Tibial artery (tissue), 4 donors: ENCODE results near the gene PALLD.
A peak's percentile ranks its signal among the peaks of the same experiment; 100 is the strongest.

Experiments used
- DNase-seq, 2 donors: peaks; one replicate each; pipeline ENCODE4 v3.0.0-alpha.2; 2019
- H3K27ac ChIP-seq, 2 donors: fragments of 200-600 bp; sonication (generic) in 1 of 2; 1 replicate in 1 of 2; 2 replicates in 1 of 2; pipeline ENCODE4 v1.5.1; 2018 to 2019; ENCODE audit warnings: mild to moderate bottlenecking in 1 of 2
- H3K27me3 ChIP-seq, 2 donors: fragments of 200-600 bp; sonication (generic) in 1 of 2; one replicate each; pipeline versions ENCODE4 v1.5.1 to v1.6.0; 2016 to 2019
- H3K36me3 ChIP-seq, 3 donors: fragments of 200-600 bp; sonication (generic) in 2 of 3; one replicate each; pipeline ENCODE4 v1.5.1; 2016 to 2019; ENCODE audit warnings: mild to moderate bottlenecking in 2 of 3
- H3K4me1 ChIP-seq, 4 donors: fragments of 200-600 bp; sonication (generic) in 2 of 4; 1 replicate in 3 of 4; 2 replicates in 1 of 4; pipeline ENCODE4 v1.5.1; 2016 to 2019
- H3K4me3 ChIP-seq, 2 donors: fragments of 200-600 bp; sonication (generic) in 1 of 2; 1 replicate in 1 of 2; 2 replicates in 1 of 2; pipeline ENCODE4 v1.5.1; 2018 to 2019; ENCODE audit warnings: mild to moderate bottlenecking in 2 of 2
- H3K9me3 ChIP-seq, 3 donors: fragments of 200-600 bp; sonication (generic) in 1 of 3; one replicate each; pipeline ENCODE4 v1.5.1; 2016 to 2019
- intact Hi-C: fragments of 100-400 bp; cut with DNase I; formaldehyde crosslinking; loops from one replicate; pipeline ENCODE4 v1.15.0; 2023; ENCODE audit warnings: low total_unique reads
- TF ChIP-seq, protein P1 (sequence below), 2 experiments: fragments of 200-600 bp in 1 of 2; fragments of 450-650 bp in 1 of 2; IDR thresholded peaks; one replicate each; pipeline ENCODE4 v1.5.1; 2017 to 2019; ENCODE audit warnings: antibody characterized with exemption in 2 of 2, mild to moderate bottlenecking in 1 of 2, moderate library complexity in 1 of 2

PALLD gene

DNA sequence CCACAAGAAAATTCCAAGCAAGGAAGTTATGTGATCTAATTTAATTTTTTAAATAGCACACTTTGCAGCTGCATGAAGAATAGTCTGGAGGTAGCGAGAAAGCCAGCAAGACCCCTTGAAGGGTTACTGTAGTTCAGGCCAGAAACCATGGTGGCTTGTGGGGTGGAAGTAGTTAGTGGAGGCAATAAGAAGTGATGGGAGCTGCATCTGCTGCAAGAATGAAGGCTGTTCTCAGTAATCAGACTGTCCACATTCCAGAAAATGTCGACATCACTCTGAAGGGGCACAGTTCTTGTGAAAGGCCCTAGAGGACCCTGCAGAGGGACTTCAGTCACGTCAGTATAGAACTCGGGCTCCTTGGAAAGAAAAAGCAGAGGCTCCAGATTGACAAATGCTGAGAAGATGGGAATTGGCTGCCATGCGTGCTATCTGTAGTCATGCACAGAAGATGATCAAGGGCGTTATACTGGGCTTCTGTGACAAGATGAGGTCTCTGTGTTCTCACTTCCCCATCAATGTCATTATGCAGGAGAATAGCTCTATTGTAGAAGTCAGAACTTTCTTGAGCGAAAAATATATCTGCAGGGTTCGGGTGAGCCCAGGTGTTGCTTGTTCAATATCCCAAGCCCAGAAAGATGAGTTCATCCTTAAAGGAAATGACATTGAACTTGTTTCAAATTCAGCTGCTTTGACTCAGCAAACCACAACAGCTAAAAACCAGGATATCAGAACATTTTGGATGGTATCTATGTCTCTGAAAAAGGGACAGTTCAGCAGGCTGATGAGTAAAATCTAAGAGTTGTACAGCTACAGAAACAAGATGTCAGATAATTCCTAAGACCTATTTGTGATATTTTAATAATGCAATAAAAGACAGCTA, 259.0 kb downstream of the PALLD start:
- no peaks in the 10 kb centered on the region for H3K9me3 ChIP-seq
- TF ChIP-seq, protein P1, sequence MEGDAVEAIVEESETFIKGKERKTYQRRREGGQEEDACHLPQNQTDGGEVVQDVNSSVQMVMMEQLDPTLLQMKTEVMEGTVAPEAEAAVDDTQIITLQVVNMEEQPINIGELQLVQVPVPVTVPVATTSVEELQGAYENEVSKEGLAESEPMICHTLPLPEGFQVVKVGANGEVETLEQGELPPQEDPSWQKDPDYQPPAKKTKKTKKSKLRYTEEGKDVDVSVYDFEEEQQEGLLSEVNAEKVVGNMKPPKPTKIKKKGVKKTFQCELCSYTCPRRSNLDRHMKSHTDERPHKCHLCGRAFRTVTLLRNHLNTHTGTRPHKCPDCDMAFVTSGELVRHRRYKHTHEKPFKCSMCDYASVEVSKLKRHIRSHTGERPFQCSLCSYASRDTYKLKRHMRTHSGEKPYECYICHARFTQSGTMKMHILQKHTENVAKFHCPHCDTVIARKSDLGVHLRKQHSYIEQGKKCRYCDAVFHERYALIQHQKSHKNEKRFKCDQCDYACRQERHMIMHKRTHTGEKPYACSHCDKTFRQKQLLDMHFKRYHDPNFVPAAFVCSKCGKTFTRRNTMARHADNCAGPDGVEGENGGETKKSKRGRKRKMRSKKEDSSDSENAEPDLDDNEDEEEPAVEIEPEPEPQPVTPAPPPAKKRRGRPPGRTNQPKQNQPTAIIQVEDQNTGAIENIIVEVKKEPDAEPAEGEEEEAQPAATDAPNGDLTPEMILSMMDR (IDR thresholded peaks at IDR 0.05): no peak
- H3K4me1 ChIP-seq: peaks cover 0 to 43% (median 9%) of the 10 kb centered on the region in 4 donors
- no peak overlapping the region for H3K4me3 ChIP-seq
- H3K27ac ChIP-seq: no peak overlapping the region
- no peaks in the 10 kb centered on the region for H3K27me3 ChIP-seq
- intact Hi-C loops: no loop called here
- DNase-seq: no peak
- no peaks in the 10 kb centered on the region for H3K36me3 ChIP-seq

DNA sequence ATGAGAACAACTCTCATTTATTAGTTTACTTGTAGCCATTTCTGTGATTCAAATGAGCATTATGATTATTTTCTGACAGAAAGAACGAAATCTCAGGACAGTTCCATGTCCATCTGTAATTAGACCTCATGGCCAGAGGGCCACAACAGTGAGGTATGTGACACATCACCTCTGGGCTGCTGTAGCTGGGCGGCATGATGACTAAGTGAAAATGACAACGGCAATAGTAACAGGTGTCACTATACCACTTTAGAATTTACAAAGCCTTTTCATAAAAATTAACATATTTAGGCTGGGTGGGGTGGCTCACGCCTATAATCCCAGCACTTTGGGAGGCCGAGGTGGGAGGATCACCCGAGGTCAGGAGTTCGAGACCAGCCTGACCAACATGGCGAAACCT, 260.6 kb downstream of the PALLD start:
- Histone ChIP-seq H3K4me3 (no peak overlapping the region), H3K27ac (peak overlapping the region; percentile 63 to 67), H3K27me3 (no peaks in the 10 kb centered on the region), H3K36me3 (no peaks in the 10 kb centered on the region), H3K4me1 (peaks cover 0 to 39% (median 8%) of the 10 kb centered on the region in 4 donors), H3K9me3 (no peaks in the 10 kb centered on the region)
- DNase-seq: no peak
- intact Hi-C loops: no loop called here
- TF ChIP-seq, protein P1 (IDR thresholded peaks at IDR 0.05): no peak

GRCh38 chr4:168758351-168758876, 261.6 kb downstream of the PALLD start:
- Histone ChIP-seq H3K36me3 (no peaks in the 10 kb centered on the region), H3K27ac (peak overlapping the region; percentile 63 to 67), H3K4me3 (no peak overlapping the region), H3K27me3 (no peaks in the 10 kb centered on the region), H3K9me3 (no peaks in the 10 kb centered on the region), H3K4me1 (peaks cover 0 to 39% (median 8%) of the 10 kb centered on the region in 4 donors)
- DNase-seq: no peak
- TF ChIP-seq, protein P1 (IDR thresholded peaks at IDR 0.05): no peak
- intact Hi-C loops: no loop called here

DNA sequence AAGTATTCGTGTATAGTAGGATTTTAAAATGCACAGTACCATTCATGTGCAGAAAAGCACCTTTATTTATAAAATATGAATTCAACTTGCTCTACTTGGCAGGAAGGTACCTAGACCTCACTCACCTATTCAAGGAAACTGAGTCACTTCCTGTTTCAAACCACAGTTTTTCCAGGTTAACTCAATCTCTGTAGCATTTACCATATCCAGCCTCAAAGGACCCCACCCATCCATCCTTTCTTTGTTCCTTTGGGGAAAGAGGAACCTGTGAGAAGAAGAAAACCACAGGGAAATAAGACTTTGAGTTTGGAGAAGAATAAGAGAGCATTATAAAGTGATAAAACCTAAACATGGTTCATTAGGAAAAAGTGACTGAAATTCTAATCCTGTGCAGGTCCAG, 262.5 kb downstream of the PALLD start:
- Histone ChIP-seq H3K4me3 (no peak overlapping the region), H3K9me3 (no peaks in the 10 kb centered on the region), H3K27me3 (no peaks in the 10 kb centered on the region), H3K27ac (peak overlapping the region; percentile 19 to 67), H3K36me3 (no peaks in the 10 kb centered on the region), H3K4me1 (peaks cover 0 to 39% (median 8%) of the 10 kb centered on the region in 4 donors)
- no peak for DNase-seq
- TF ChIP-seq, protein P1 (IDR thresholded peaks at IDR 0.05): no peak
- intact Hi-C loops: no loop called here

GRCh38 chr4:168759959-168760527, 263.2 kb downstream of the PALLD start:
- peak; percentile 56 to 76 for DNase-seq
- TF ChIP-seq, protein P1 (IDR thresholded peaks at IDR 0.05): no peak
- intact Hi-C loops: no loop called here

More at GRCh38 chr4:168759959-168760527, 263.2 kb downstream of the PALLD start:
- peaks cover 0 to 41% (median 9%) of the 10 kb centered on the region in 4 donors for H3K4me1 ChIP-seq
- H3K9me3 ChIP-seq: no peaks in the 10 kb centered on the region
- no peaks in the 10 kb centered on the region for H3K27me3 ChIP-seq
- no peak overlapping the region for H3K4me3 ChIP-seq
- H3K36me3 ChIP-seq: no peaks in the 10 kb centered on the region
- H3K27ac ChIP-seq: peak overlapping the region; percentile 19 to 67
